ENCODE measurements around the gene HLF.

GRCh38 chr17:55343900-55344513 lies 79.2 kb downstream of the HLF start:
- TF ChIP-seq CTCF (IDR thresholded peaks at IDR 0.05) (no peak), POLR2A (IDR thresholded peaks at IDR 0.05) (no peak)

All from Peyer's patch (tissue), 4 donors.